GM13976 (cell line): ENCODE results near the gene TTLL11.

Experiments
- DNase-seq: peaks from one replicate; pipeline ENCODE4 v3.0.0; 2012; ENCODE audit warnings: low spot score
- in situ Hi-C: fragments of 300-500 bp; cut with MboI; formaldehyde crosslinking; loops from one replicate; pipeline ENCODE4 v1.12.0; 2022; ENCODE audit warnings: low sequenced_read_pairs, mixed read lengths, inconsistent platforms; ENCODE audit not compliant: unreplicated experiment
- TF ChIP-seq, protein P1 (sequence below): IDR thresholded peaks from 2 replicates; pipeline ENCODE4 v1.5.1; 2012; ENCODE audit warnings: borderline replicate concordance, mild to moderate bottlenecking; ENCODE audit not compliant: insufficient read depth; ENCODE audit errors: extremely low read depth, missing control alignments, control extremely low read depth

Gene TTLL11

DNA sequence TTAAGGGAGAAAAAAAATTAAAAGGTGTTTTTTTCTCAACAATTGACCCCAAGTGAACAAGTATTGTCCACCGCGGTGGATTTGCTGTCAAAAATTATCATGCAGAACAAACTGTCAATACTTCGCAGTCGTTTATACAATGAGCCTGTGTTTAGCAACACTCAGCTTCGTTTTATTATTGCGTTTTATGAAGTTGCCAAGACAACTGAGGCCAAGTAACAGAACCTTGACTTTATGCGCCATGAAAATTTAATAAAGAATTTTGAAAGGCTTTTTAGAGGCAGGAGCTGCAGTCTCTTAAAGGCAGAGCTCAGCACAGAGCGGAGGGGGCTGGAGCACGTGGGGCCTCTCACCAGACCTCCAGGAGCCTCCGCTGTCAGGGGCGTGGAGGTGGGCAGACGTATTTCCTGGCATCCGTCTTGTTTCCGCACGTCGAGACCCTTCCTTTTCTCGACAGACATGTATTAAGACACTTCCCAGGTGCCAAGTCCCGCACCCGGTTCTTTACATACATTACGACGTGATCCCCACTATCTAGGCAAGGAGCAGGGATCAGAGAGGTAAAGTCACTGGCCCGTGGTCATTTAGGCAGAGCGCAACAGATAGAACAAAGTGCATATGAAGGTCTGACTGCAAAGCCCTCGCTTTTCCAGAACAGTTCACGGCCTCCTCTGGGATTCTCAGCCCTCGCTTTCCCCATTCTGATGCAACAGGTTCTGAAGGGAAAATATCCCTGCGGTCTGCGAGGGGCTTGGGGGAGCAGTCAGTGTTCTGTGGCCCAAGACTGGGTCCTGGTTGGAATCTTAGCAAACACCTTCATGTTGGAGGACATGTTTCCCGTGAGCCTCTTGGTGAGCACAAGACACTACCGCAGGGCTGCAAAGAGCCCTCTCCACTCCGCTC, 277.3 kb downstream of the TTLL11 start:
- TF ChIP-seq, protein P1, sequence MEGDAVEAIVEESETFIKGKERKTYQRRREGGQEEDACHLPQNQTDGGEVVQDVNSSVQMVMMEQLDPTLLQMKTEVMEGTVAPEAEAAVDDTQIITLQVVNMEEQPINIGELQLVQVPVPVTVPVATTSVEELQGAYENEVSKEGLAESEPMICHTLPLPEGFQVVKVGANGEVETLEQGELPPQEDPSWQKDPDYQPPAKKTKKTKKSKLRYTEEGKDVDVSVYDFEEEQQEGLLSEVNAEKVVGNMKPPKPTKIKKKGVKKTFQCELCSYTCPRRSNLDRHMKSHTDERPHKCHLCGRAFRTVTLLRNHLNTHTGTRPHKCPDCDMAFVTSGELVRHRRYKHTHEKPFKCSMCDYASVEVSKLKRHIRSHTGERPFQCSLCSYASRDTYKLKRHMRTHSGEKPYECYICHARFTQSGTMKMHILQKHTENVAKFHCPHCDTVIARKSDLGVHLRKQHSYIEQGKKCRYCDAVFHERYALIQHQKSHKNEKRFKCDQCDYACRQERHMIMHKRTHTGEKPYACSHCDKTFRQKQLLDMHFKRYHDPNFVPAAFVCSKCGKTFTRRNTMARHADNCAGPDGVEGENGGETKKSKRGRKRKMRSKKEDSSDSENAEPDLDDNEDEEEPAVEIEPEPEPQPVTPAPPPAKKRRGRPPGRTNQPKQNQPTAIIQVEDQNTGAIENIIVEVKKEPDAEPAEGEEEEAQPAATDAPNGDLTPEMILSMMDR, result no peak
- in situ Hi-C loops, result no loop called here
- no peak for DNase-seq

DNA sequence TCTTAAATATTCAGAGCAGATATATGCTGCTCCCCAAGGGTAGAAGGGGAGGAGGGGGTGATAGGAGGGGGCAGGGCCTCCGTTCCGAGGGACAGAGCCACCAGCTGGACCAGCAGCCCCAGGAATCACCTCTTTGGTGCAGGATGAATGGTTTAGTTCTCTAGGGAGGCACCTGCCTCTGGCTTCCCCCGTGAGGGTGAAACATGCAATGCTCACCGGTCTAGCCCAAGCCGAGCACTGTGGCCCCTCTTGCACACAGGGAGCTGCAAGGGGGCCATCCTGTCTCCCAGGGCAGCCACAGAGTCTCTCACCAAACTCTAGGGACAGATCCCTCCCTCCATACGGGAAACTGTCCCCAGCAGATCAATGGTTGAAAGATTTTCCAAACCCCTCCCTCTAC, 278.0 kb downstream of the TTLL11 start:
- DNase-seq, result no peak
- in situ Hi-C loops, result no loop called here

DNA sequence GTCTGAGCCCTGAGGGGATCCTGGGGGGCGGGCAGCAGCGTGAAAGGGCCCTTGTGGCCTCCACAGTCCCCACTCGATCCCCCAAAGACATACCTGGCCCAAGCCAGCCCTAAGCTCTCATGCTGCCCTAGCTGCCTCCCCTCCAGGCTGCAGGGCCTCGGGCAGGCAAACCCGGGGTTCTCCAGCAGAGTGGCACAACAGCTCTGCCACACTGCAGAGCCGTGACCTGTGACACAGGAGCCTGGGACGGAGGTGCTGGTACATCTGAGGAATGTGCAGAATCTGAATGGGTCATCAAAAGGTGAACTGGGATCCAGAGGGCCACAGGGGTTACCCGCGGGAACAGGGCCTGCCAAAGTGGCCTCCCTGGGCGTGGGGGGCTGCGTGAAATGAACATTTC, 278.5 kb downstream of the TTLL11 start:
- DNase-seq, result no peak

More for the DNA sequence above, 278.0 kb downstream of the TTLL11 start:
- TF ChIP-seq, protein P1, result no peak

DNA sequence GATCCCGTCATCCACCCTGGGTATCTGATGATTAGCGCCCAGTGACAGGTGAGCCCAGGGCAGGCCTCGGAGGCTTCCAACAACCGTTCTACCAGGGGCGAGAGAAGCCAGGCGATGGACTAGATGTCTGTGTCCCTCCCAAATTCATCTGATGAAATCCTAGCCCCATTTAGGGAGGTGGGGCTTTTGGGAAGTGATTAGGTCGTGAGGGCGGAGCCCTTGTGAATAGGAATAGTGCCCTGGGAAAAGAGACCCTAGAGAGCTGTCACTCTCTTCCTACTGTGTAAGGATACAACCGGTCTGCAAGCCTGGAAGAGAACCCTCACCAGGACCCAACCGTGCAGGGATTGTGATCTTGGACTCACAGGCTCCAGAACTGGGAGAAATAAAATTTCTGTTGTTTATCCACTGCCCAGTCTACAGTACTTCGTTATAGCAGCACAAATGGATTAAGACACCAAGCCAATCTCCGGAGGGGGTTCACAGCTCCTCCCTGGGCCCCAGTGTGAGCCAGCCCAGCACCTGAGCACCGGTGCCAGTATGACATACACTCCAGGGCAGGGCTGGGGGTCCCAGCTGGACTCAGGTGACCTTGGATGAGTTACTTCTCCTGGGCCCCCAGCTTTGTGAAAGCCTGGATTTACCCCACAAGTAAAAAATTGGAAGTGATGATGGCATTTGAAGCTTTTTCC, 279.4 kb downstream of the TTLL11 start:
- in situ Hi-C loops, result no loop called here
- TF ChIP-seq, protein P1, result no peak

More for the DNA sequence above, 278.5 kb downstream of the TTLL11 start:
- in situ Hi-C loops, result no loop called here
- TF ChIP-seq, protein P1, result no peak

DNA sequence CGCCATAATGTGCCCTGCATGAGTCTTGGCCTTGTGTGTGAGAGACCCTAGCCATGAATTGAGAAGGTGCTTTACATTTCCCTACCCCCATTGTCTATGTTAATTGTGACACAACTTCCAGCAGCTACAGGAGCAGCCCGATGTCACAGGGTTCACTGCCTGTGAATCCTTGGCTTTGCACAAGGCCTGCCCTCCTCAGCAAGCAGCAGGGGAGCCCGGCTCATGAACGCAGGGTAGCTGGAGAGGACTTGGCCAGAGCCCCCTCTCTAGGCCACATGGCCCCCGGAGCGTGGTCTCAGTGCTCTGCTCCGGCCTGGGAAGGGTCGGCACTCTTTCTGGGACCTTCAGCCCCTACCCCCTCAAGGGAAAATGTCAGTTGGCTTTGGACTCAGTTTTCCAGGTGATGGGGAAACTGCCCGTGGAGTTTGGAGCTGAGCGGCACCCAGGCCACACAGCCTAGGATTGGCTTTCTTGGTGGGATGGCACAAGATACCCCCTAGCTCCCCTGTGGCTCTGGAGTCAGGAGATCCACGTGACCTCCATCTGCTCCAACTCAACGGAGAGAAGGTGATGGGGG, 280.9 kb downstream of the TTLL11 start:
- no peak for DNase-seq
- in situ Hi-C loops, result no loop called here
- TF ChIP-seq, protein P1, result no peak

More for the DNA sequence above, 279.4 kb downstream of the TTLL11 start:
- no peak for DNase-seq

DNA sequence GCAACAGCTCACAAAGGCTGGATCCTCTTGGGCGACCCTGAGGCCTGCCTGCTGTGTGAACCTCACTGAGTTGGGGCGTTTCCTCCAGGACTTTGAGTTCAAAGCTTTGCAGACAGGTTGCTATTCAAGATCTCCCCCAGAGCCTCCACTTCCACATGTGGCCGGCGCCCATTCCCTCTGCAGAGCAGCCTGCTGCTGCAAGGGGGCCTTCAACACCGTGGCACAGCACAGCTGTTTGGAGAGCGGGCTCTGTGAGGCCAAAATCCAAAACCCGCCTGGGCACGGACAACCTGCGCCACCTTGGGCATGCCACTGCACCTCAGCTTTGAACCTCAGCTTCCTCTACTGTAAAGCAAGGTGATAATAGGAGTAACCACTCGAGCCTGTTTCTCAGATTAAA, 281.4 kb downstream of the TTLL11 start:
- DNase-seq, result no peak
- in situ Hi-C loops, result no loop called here
- TF ChIP-seq, protein P1, result no peak
